Prostate gland (tissue), 2 donors: ENCODE results near the gene TOMM22.
A peak's percentile ranks its signal among the peaks of the same experiment; 100 is the strongest.

Experiments used
- POLR2A ChIP-seq: fragments of 450-650 bp; IDR thresholded peaks from one replicate; pipeline ENCODE4 v1.6.1; 2016; ENCODE audit warnings: antibody characterized with exemption, mild to moderate bottlenecking
- TF ChIP-seq, protein P1 (sequence below), 4 experiments: fragments of 200-600 bp in 2 of 4; fragments of 450-650 bp in 2 of 4; sonication (generic) in 2 of 4; IDR thresholded peaks; 1 replicate in 3 of 4; 2 replicates in 1 of 4; pipeline ENCODE4 v1.5.1; 2016 to 2019; ENCODE audit warnings: antibody characterized with exemption in 4 of 4, mild to moderate bottlenecking in 2 of 4, moderate library complexity in 2 of 4

DNA sequence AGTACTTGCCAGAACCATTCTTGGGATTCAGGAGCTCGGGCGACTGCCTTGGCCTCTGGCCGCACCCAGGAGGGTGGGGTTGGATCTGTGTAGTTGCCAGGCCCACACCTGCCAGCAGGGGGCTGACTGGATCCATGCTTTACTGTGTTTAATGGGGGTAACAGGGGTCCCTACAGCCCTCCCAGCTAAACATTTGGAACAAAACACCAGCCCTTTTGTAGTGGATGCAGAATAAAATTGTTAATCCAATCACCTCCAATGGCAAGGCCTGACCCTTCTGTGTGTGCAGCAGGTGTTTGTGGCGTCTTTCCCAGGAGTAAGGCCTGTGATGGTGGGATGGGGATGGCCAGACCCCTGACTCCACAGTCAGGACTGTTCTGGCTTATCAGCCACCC lies 51.6 kb downstream of the TOMM22 start:
- TF ChIP-seq POLR2A: no peak
- TF ChIP-seq, protein P1, sequence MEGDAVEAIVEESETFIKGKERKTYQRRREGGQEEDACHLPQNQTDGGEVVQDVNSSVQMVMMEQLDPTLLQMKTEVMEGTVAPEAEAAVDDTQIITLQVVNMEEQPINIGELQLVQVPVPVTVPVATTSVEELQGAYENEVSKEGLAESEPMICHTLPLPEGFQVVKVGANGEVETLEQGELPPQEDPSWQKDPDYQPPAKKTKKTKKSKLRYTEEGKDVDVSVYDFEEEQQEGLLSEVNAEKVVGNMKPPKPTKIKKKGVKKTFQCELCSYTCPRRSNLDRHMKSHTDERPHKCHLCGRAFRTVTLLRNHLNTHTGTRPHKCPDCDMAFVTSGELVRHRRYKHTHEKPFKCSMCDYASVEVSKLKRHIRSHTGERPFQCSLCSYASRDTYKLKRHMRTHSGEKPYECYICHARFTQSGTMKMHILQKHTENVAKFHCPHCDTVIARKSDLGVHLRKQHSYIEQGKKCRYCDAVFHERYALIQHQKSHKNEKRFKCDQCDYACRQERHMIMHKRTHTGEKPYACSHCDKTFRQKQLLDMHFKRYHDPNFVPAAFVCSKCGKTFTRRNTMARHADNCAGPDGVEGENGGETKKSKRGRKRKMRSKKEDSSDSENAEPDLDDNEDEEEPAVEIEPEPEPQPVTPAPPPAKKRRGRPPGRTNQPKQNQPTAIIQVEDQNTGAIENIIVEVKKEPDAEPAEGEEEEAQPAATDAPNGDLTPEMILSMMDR (IDR thresholded peaks at IDR 0.05): peak; percentile 51 to 78 (median 65)
